ENCODE results near the gene PTGES3.

DNA sequence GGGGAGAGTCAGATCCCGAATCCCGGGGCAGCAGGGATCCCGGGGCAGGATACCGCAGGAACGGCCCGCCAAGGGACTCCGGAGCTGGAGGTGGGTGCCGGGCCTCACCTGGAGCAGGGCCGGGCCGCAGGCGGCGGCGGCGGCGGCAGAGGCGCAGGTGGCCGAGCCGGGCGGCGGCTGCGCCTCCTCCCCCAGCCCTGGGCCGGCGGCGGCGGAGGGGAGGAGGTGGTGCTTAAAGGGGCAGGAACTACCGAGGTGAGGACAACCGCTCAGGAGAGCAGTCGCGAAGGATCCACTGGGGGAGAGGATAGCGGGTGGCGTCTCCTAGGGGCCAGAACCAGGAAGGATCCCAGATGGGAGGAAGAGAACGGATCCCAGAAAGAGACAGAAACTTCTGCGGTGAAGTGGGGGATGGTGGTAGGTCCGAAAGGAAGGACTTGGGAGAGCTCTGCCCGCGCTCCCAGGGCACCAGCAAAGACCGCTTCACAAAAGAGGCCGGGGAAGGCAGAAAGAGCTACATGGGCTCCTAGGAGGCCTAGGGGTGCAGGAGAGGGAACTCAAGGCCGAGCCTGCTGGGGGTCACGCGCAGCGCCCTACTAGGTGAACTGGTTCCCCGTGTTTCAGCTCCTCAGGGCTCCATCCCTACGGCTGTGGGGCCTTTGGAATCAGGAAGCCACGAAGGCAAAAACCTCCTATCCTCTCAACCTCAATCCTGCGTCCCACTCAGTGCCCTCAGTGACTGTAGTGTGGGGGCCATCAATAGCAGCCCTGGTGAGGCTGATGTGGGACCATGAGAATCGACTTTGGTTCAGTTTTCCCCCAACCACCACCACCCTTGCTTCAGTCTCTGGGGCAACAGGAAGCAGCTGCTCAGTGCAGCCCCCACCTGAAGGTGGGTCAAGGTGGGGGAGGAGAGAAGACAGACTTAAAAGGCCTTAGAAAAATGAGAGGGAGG lies 53.0 kb downstream of the PTGES3 start:
- TF ChIP-seq NFE2L1 (CRISPR knock-in tag; IDR thresholded peaks at IDR 0.05) (no peak), CTCF (IDR thresholded peaks at IDR 0.05) (no peak), ELF4 (CRISPR knock-in tag; IDR thresholded peaks at IDR 0.05; ENCODE audit: low read depth) (no peak), KAT7 (CRISPR knock-in tag; IDR thresholded peaks at IDR 0.05; ENCODE audit: borderline replicate concordance) (no peak), ATF2 (CRISPR knock-in tag; IDR thresholded peaks at IDR 0.05; ENCODE audit: borderline replicate concordance, low read depth) (no peak), ZNF138 (CRISPR knock-in tag; conservative IDR thresholded peaks at IDR 0.05) (no peak), FOXJ3 (CRISPR knock-in tag; IDR thresholded peaks at IDR 0.05; ENCODE audit: borderline replicate concordance) (no peak), SMAD4 (CRISPR knock-in tag; IDR thresholded peaks at IDR 0.05) (no peak), CREM (CRISPR knock-in tag; IDR thresholded peaks at IDR 0.05) (no peak)
- TF ChIP-seq, protein P1, sequence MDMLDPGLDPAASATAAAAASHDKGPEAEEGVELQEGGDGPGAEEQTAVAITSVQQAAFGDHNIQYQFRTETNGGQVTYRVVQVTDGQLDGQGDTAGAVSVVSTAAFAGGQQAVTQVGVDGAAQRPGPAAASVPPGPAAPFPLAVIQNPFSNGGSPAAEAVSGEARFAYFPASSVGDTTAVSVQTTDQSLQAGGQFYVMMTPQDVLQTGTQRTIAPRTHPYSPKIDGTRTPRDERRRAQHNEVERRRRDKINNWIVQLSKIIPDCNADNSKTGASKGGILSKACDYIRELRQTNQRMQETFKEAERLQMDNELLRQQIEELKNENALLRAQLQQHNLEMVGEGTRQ (CRISPR knock-in tag; IDR thresholded peaks at IDR 0.05) = no peak
- TF ChIP-seq, protein P2, sequence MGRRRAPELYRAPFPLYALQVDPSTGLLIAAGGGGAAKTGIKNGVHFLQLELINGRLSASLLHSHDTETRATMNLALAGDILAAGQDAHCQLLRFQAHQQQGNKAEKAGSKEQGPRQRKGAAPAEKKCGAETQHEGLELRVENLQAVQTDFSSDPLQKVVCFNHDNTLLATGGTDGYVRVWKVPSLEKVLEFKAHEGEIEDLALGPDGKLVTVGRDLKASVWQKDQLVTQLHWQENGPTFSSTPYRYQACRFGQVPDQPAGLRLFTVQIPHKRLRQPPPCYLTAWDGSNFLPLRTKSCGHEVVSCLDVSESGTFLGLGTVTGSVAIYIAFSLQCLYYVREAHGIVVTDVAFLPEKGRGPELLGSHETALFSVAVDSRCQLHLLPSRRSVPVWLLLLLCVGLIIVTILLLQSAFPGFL (CRISPR knock-in tag; IDR thresholded peaks at IDR 0.05; ENCODE audit: borderline replicate concordance) = no peak
